NB4 (cell line): Measurements from ENCODE around the gene FXR1.

Experiments used
- POLR2A ChIP-seq: IDR thresholded peaks from 2 replicates; pipeline ENCODE4 v1.6.1; 2011; ENCODE audit warnings: mild to moderate bottlenecking; ENCODE audit not compliant: insufficient read length; ENCODE audit errors: extremely low read depth
- TF ChIP-seq, protein P1 (sequence below): IDR thresholded peaks from one replicate; pipeline ENCODE4 v1.5.1; 2012; ENCODE audit warnings: low read depth, low read length
- TF ChIP-seq, protein P2 (sequence below): IDR thresholded peaks from 2 replicates; pipeline ENCODE4 v1.6.1; 2011; ENCODE audit warnings: low read depth, low read length

DNA sequence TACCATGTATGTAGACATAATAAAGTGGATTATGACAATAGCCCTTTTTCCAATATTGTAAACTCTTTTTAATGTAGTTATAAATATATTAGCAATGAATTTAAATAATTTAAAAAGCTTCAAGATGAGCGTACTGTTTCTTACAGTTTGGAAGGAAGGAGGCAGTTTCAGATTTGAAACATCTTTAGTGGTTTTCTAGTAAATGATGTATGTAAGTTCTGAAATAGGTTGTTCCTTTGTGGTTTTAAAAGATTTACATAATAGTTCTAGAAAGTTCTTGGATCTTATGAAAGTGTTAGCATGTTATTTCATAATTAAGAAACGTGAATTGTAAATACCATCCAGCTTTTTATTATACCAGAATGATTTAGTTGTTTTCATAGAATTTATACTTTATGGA is 61.1 kb downstream of the FXR1 start:
- TF ChIP-seq, protein P1, sequence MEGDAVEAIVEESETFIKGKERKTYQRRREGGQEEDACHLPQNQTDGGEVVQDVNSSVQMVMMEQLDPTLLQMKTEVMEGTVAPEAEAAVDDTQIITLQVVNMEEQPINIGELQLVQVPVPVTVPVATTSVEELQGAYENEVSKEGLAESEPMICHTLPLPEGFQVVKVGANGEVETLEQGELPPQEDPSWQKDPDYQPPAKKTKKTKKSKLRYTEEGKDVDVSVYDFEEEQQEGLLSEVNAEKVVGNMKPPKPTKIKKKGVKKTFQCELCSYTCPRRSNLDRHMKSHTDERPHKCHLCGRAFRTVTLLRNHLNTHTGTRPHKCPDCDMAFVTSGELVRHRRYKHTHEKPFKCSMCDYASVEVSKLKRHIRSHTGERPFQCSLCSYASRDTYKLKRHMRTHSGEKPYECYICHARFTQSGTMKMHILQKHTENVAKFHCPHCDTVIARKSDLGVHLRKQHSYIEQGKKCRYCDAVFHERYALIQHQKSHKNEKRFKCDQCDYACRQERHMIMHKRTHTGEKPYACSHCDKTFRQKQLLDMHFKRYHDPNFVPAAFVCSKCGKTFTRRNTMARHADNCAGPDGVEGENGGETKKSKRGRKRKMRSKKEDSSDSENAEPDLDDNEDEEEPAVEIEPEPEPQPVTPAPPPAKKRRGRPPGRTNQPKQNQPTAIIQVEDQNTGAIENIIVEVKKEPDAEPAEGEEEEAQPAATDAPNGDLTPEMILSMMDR = no peak
- TF ChIP-seq, protein P2, sequence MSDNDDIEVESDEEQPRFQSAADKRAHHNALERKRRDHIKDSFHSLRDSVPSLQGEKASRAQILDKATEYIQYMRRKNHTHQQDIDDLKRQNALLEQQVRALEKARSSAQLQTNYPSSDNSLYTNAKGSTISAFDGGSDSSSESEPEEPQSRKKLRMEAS = no peak
- TF ChIP-seq POLR2A = no peak
